ENCODE data around the gene CFAP97D1.
"Not testable (repeated sequence)": the region's sequence is repeated elsewhere in the genome, so short reads cannot be mapped to it uniquely, and the experiment has no call there.

DNA sequence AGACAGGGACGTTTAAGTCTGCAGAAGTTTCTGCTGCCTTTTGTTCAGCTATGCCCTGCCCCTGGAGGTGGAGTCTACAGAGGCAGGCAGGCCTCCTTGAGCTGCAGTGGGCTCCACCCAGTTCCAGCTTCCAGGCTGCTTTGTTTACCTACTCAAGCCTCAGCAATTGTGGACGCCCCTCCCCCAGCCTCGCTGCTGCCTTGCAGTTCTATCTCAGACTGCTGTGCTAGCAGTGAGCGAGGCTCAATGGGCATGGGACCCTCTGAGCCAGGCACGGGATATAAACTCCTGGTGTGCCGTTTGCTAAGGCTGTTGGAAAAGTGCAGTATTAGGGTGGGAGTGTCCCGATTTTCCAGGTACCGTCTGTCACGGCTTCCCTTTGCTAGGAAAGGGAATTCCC lies 17.8 kb downstream of the CFAP97D1 start:
- TF ChIP-seq, protein P1, sequence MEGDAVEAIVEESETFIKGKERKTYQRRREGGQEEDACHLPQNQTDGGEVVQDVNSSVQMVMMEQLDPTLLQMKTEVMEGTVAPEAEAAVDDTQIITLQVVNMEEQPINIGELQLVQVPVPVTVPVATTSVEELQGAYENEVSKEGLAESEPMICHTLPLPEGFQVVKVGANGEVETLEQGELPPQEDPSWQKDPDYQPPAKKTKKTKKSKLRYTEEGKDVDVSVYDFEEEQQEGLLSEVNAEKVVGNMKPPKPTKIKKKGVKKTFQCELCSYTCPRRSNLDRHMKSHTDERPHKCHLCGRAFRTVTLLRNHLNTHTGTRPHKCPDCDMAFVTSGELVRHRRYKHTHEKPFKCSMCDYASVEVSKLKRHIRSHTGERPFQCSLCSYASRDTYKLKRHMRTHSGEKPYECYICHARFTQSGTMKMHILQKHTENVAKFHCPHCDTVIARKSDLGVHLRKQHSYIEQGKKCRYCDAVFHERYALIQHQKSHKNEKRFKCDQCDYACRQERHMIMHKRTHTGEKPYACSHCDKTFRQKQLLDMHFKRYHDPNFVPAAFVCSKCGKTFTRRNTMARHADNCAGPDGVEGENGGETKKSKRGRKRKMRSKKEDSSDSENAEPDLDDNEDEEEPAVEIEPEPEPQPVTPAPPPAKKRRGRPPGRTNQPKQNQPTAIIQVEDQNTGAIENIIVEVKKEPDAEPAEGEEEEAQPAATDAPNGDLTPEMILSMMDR (conservative IDR thresholded peaks at IDR 0.05; ENCODE audit: low read length): not testable (repeated sequence)
- TF ChIP-seq EZH2phosphoT487 (IDR thresholded peaks at IDR 0.05; ENCODE audit: borderline replicate concordance): not testable (repeated sequence)

Measured in Loucy (cell line).